ENCODE data around the gene SCYGR8.
A peak's percentile ranks its signal among the peaks of the same experiment; 100 is the strongest.

The SCYGR8 gene

DNA sequence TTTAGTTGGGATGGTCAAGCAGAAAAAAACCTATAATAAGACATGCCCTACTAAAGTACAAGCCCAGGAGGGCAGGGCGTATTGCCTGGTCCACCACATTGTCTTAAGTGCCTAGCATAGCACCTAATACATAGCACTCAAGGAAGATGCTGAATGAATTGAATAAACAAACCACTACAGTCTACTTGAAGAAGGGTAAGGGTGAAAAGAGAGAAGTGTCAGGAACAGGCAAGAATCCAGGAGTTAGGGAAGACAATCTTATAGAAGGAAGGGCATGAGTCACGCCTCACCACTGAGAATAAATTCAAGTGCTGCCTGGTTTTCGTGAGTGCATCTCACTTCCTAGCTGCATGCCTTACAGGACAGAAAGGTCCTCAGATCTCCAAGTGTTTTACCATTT is 41.7 kb upstream of the SCYGR8 start:
- Histone ChIP-seq H3K27ac (ENCODE audit: low read length, poor library complexity, severe bottlenecking) (no peak overlapping the region), H4K91ac (ENCODE audit: low read length) (no peak overlapping the region), H2BK12ac (ENCODE audit: low read length in 2 of 2) (no peak overlapping the region), H3K36me3 (ENCODE audit: control insufficient read depth in 1 of 2, insufficient read depth in 2 of 2, low read depth in 1 of 2, low read length in 2 of 2) (no peaks in the 10 kb centered on the region), H3K4ac (ENCODE audit: low read depth in 1 of 2, low read length in 2 of 2) (no peak overlapping the region), H3K14ac (ENCODE audit: low read length in 2 of 2) (no peak overlapping the region), H2AK5ac (ENCODE audit: low read length, severe bottlenecking) (no peak overlapping the region), H3K4me3 (ENCODE audit: insufficient read depth in 1 of 2, low read depth in 1 of 2, low read length in 2 of 2) (no peak overlapping the region), H3K4me2 (ENCODE audit: low read length, poor library complexity, severe bottlenecking) (no peak overlapping the region), H2BK5ac (ENCODE audit: low read depth, low read length, poor library complexity, severe bottlenecking) (no peak overlapping the region), H3K23ac (ENCODE audit: low read length in 2 of 2) (no peak overlapping the region), H3K27me3 (ENCODE audit: control insufficient read depth in 1 of 2, insufficient read depth in 1 of 2, low read length in 2 of 2) (no peaks in the 10 kb centered on the region), H2AFZ (ENCODE audit: low read depth, low read length) (no peak overlapping the region), H3K4me1 (ENCODE audit: control insufficient read depth, insufficient read depth, low read depth, low read length) (peaks cover 3% of the 10 kb centered on the region), H3K9me3 (ENCODE audit: control insufficient read depth, low read length) (no peaks in the 10 kb centered on the region), H3K18ac (ENCODE audit: low read depth in 1 of 2, low read length in 2 of 2) (no peak overlapping the region), H4K8ac (ENCODE audit: low read length) (no peak overlapping the region), H3K79me1 (replicated peaks; ENCODE audit: low read length, poor library complexity, severe bottlenecking) (no peaks in the 10 kb centered on the region), H2BK120ac (ENCODE audit: low read depth, low read length) (no peak overlapping the region), H2BK15ac (ENCODE audit: low read depth, poor library complexity, severe bottlenecking) (no peak overlapping the region), H3K9ac (ENCODE audit: low read length) (peak overlapping the region; percentile 10)
- DNase-seq: peak; percentile 28
- WGBS: 71% methylated on average over 3 of the region's 3 CpGs

DNA sequence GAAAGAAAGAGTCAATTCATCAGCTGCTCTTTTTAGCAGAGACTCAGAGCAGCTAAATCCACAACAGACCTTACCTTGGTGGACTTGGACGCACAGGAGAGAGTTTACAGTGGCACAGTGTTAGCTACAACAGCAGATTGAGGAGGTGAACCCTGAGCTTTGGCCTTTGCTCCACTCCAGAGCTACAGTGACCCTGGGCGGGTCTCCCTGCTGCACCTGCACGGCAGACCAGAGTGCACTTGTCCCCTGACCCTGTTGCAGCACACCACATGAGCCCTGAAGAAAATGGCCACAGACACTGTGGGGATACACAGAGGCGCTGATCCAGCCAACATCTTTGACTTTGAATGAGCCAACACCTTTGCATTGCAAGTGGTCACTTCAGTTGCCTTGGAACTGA is 38.8 kb upstream of the SCYGR8 start:
- H2BK120ac ChIP-seq (ENCODE audit: low read depth, low read length): no peak overlapping the region
- no peak overlapping the region for H2BK5ac ChIP-seq (ENCODE audit: low read depth, low read length, poor library complexity, severe bottlenecking)
- H3K36me3 ChIP-seq (ENCODE audit: control insufficient read depth in 1 of 2, insufficient read depth in 2 of 2, low read depth in 1 of 2, low read length in 2 of 2): no peaks in the 10 kb centered on the region
- no peak overlapping the region for H3K14ac ChIP-seq (ENCODE audit: low read length in 2 of 2)
- no peaks in the 10 kb centered on the region for H3K27me3 ChIP-seq (ENCODE audit: control insufficient read depth in 1 of 2, insufficient read depth in 1 of 2, low read length in 2 of 2)
- H3K79me1 ChIP-seq (replicated peaks; ENCODE audit: low read length, poor library complexity, severe bottlenecking): no peaks in the 10 kb centered on the region
- no peak overlapping the region for H4K91ac ChIP-seq (ENCODE audit: low read length)
- DNase-seq: no peak
- no peak overlapping the region for H2AK5ac ChIP-seq (ENCODE audit: low read length, severe bottlenecking)
- no peak overlapping the region for H2BK12ac ChIP-seq (ENCODE audit: low read length in 2 of 2)
- H3K9me3 ChIP-seq (ENCODE audit: control insufficient read depth, low read length): no peaks in the 10 kb centered on the region
- H2BK15ac ChIP-seq (ENCODE audit: low read depth, poor library complexity, severe bottlenecking): no peak overlapping the region
- no peak overlapping the region for H3K18ac ChIP-seq (ENCODE audit: low read depth in 1 of 2, low read length in 2 of 2)
- no peak overlapping the region for H3K4me3 ChIP-seq (ENCODE audit: insufficient read depth in 1 of 2, low read depth in 1 of 2, low read length in 2 of 2)
- no peak overlapping the region for H3K23ac ChIP-seq (ENCODE audit: low read length in 2 of 2)
- H2AFZ ChIP-seq (ENCODE audit: low read depth, low read length): no peak overlapping the region
- no peak overlapping the region for H3K4ac ChIP-seq (ENCODE audit: low read depth in 1 of 2, low read length in 2 of 2)
- H3K27ac ChIP-seq (ENCODE audit: low read length, poor library complexity, severe bottlenecking): no peak overlapping the region
- 87% methylated on average over 4 of the region's 4 CpGs for WGBS
- H3K4me1 ChIP-seq (ENCODE audit: control insufficient read depth, insufficient read depth, low read depth, low read length): peaks cover 3% of the 10 kb centered on the region
- H4K8ac ChIP-seq (ENCODE audit: low read length): no peak overlapping the region
- H3K9ac ChIP-seq (ENCODE audit: low read length): no peak overlapping the region
- no peak overlapping the region for H3K4me2 ChIP-seq (ENCODE audit: low read length, poor library complexity, severe bottlenecking)

DNA sequence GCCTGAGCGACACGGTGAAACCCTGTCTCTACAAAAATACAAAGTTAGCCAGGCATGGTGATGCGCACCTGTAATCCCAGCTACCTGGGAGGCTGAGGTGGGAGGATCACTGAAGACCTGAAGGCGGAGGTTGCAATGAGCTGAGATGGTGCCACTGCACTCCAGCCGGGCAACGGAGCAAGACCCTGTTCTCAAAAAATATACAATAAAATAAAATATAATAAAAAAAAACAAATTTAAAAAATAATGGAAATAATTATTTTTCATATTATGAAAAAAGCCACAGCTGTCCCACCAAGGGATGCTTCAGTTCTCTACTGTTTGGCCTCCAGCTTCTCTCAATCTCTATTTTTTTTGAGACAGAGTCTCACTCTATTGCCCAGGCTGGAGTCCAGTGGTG is 38.3 kb upstream of the SCYGR8 start:
- DNase-seq: no peak
- H3K4me3 ChIP-seq (ENCODE audit: insufficient read depth in 1 of 2, low read depth in 1 of 2, low read length in 2 of 2): no peak overlapping the region

DNA sequence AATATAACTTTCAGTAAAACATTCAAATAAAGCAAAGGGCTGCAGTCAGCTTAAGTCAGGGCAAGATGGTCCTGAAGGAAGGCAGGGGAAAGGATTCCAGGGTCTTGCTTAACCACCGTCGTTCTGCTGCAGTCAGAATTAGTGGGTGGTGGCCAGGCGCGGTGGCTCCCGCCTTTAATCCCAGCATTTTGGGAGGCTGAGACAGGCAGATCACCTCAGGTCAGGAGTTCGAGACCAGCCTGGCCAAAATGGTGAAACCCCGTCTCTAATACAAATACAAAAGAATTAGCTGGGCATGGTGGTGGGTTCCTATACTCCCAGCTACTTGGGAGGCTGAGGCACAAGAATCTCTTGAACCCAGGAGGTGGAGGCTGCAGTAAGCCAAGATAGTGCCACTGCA is 34.7 kb upstream of the SCYGR8 start:
- Histone ChIP-seq H3K14ac (ENCODE audit: low read length in 2 of 2) (no peak overlapping the region), H3K79me1 (replicated peaks; ENCODE audit: low read length, poor library complexity, severe bottlenecking) (no peaks in the 10 kb centered on the region), H3K4me2 (ENCODE audit: low read length, poor library complexity, severe bottlenecking) (no peak overlapping the region), H3K4me1 (ENCODE audit: control insufficient read depth, insufficient read depth, low read depth, low read length) (no peaks in the 10 kb centered on the region), H2BK5ac (ENCODE audit: low read depth, low read length, poor library complexity, severe bottlenecking) (no peak overlapping the region), H2BK120ac (ENCODE audit: low read depth, low read length) (no peak overlapping the region), H3K9me3 (ENCODE audit: control insufficient read depth, low read length) (no peaks in the 10 kb centered on the region), H3K9ac (ENCODE audit: low read length) (no peak overlapping the region), H3K18ac (ENCODE audit: low read depth in 1 of 2, low read length in 2 of 2) (no peak overlapping the region), H3K4ac (ENCODE audit: low read depth in 1 of 2, low read length in 2 of 2) (no peak overlapping the region), H3K4me3 (ENCODE audit: insufficient read depth in 1 of 2, low read depth in 1 of 2, low read length in 2 of 2) (no peak overlapping the region), H2AK5ac (ENCODE audit: low read length, severe bottlenecking) (no peak overlapping the region), H3K27me3 (ENCODE audit: control insufficient read depth in 1 of 2, insufficient read depth in 1 of 2, low read length in 2 of 2) (no peaks in the 10 kb centered on the region), H3K36me3 (ENCODE audit: control insufficient read depth in 1 of 2, insufficient read depth in 2 of 2, low read depth in 1 of 2, low read length in 2 of 2) (no peaks in the 10 kb centered on the region), H3K23ac (ENCODE audit: low read length in 2 of 2) (no peak overlapping the region), H2BK12ac (ENCODE audit: low read length in 2 of 2) (no peak overlapping the region), H2BK15ac (ENCODE audit: low read depth, poor library complexity, severe bottlenecking) (no peak overlapping the region), H4K8ac (ENCODE audit: low read length) (no peak overlapping the region), H2AFZ (ENCODE audit: low read depth, low read length) (no peak overlapping the region), H4K91ac (ENCODE audit: low read length) (no peak overlapping the region), H3K27ac (ENCODE audit: low read length, poor library complexity, severe bottlenecking) (no peak overlapping the region)
- DNase-seq: no peak
- 96% methylated on average over 3 of the region's 7 CpGs for WGBS

More for the DNA sequence above, 38.3 kb upstream of the SCYGR8 start:
- Histone ChIP-seq H3K4me1 (ENCODE audit: control insufficient read depth, insufficient read depth, low read depth, low read length) (peaks cover 3% of the 10 kb centered on the region), H2BK120ac (ENCODE audit: low read depth, low read length) (no peak overlapping the region), H3K79me1 (replicated peaks; ENCODE audit: low read length, poor library complexity, severe bottlenecking) (no peaks in the 10 kb centered on the region), H3K23ac (ENCODE audit: low read length in 2 of 2) (no peak overlapping the region), H3K18ac (ENCODE audit: low read depth in 1 of 2, low read length in 2 of 2) (no peak overlapping the region), H3K14ac (ENCODE audit: low read length in 2 of 2) (no peak overlapping the region), H2AFZ (ENCODE audit: low read depth, low read length) (no peak overlapping the region), H3K27me3 (ENCODE audit: control insufficient read depth in 1 of 2, insufficient read depth in 1 of 2, low read length in 2 of 2) (no peaks in the 10 kb centered on the region), H3K36me3 (ENCODE audit: control insufficient read depth in 1 of 2, insufficient read depth in 2 of 2, low read depth in 1 of 2, low read length in 2 of 2) (no peaks in the 10 kb centered on the region), H2BK5ac (ENCODE audit: low read depth, low read length, poor library complexity, severe bottlenecking) (no peak overlapping the region), H3K4ac (ENCODE audit: low read depth in 1 of 2, low read length in 2 of 2) (no peak overlapping the region), H2BK15ac (ENCODE audit: low read depth, poor library complexity, severe bottlenecking) (no peak overlapping the region), H3K27ac (ENCODE audit: low read length, poor library complexity, severe bottlenecking) (no peak overlapping the region), H4K8ac (ENCODE audit: low read length) (no peak overlapping the region), H2AK5ac (ENCODE audit: low read length, severe bottlenecking) (no peak overlapping the region), H4K91ac (ENCODE audit: low read length) (no peak overlapping the region), H3K4me2 (ENCODE audit: low read length, poor library complexity, severe bottlenecking) (no peak overlapping the region), H2BK12ac (ENCODE audit: low read length in 2 of 2) (no peak overlapping the region), H3K9me3 (ENCODE audit: control insufficient read depth, low read length) (no peaks in the 10 kb centered on the region), H3K9ac (ENCODE audit: low read length) (no peak overlapping the region)
- WGBS: 88% methylated on average over 4 of the region's 6 CpGs

Measured in mesenchymal stem cell (in vitro differentiated cells and primary cell).